Stimulated activated effector memory CD8-positive, alpha-beta T cell treated with anti-CD3 and anti-CD28 coated beads, Interleukin-12 subunit alpha, Interleukin-12 subunit beta, amount 100 ng/mL, for 72 hours (primary cell): ENCODE measurements around the gene BST1.

ENCODE experiments used
- ATAC-seq: fragments of 150-1000 bp; cut with Tn5 transposase; 2 replicates; pipeline ENCODE4 v1.10.0; 2021
- DNase-seq, 2 donors: peaks; one replicate each; pipeline ENCODE4 v3.0.0; 2021 to 2022; ENCODE audit warnings: low spot score in 2 of 2
- H3K27ac Mint-ChIP-seq: one replicate; pipeline ENCODE4 v1.8.0; 2022; ENCODE audit warnings: mild to moderate bottlenecking, mixed read lengths
- H3K36me3 Mint-ChIP-seq: one replicate; pipeline ENCODE4 v1.8.0; 2022; ENCODE audit warnings: mild to moderate bottlenecking, mixed read lengths
- H3K4me1 Mint-ChIP-seq: one replicate; pipeline ENCODE4 v1.8.0; 2022; ENCODE audit warnings: mixed read lengths
- H3K4me3 Mint-ChIP-seq: one replicate; pipeline ENCODE4 v1.8.0; 2022; ENCODE audit warnings: mild to moderate bottlenecking, mixed read lengths
- H3K9me3 Mint-ChIP-seq: one replicate; pipeline ENCODE4 v1.8.0; 2022; ENCODE audit warnings: mixed read lengths

Gene BST1

GRCh38 chr4:15670576-15670975, 32.3 kb upstream of the BST1 start:
- Mint-ChIP-seq H3K36me3 (peaks cover 7% of the 10 kb centered on the region), H3K4me3 (no peak overlapping the region), H3K4me1 (peaks cover 8% of the 10 kb centered on the region), H3K9me3 (no peaks in the 10 kb centered on the region), H3K27ac (no peak overlapping the region)
- DNase-seq (no peak), ATAC-seq (no peak)

GRCh38 chr4:15672101-15672500, 30.8 kb upstream of the BST1 start:
- no peak for DNase-seq
- no peaks in the 10 kb centered on the region for H3K4me1 Mint-ChIP-seq
- ATAC-seq: no peak
- no peak overlapping the region for H3K27ac Mint-ChIP-seq
- peaks cover 7% of the 10 kb centered on the region for H3K36me3 Mint-ChIP-seq
- no peak overlapping the region for H3K4me3 Mint-ChIP-seq
- H3K9me3 Mint-ChIP-seq: no peaks in the 10 kb centered on the region

DNA sequence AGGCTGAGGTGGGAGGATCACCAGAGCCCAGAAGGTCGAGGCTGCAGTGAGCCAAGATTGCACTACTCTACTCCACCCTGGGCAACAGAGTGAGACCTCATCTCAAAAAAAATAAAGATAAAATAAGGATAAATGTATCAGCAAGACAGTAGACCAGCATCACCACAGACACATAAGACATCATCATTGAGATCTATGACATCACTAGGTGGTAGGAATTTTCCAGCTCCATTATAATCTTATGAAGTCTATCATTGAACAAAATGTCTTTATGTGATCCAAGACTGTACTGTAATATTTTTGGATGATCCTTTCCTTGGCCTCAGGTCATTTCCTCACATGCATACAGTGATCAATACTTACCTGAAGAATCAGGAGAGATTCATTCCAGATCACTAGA, 29.5 kb upstream of the BST1 start:
- ATAC-seq (no peak), DNase-seq (no peak)
- Mint-ChIP-seq H3K27ac (no peak overlapping the region), H3K4me1 (no peaks in the 10 kb centered on the region), H3K36me3 (no peaks in the 10 kb centered on the region), H3K4me3 (no peak overlapping the region), H3K9me3 (no peaks in the 10 kb centered on the region)

DNA sequence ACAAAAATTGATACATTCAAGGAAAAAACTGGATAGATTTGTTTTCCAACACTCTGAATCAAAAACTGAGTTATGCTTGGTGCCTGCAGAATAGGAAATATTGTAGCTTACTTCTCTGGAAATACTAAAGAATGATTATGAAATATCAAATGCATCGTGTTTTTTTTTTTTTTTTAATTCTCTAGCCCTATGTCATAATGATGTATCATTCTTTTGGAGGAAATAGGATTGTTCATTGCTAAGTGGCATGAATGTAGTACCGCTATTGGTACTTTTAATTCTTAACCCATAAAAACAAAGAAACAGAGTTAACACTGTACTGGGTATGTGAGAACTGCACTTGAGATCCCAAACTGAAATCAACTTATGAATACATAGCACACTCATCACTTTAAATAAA, 28.8 kb upstream of the BST1 start:
- H3K4me3 Mint-ChIP-seq: no peak overlapping the region
- no peaks in the 10 kb centered on the region for H3K4me1 Mint-ChIP-seq
- no peaks in the 10 kb centered on the region for H3K36me3 Mint-ChIP-seq
- no peaks in the 10 kb centered on the region for H3K9me3 Mint-ChIP-seq
- no peak for ATAC-seq
- no peak for DNase-seq
- no peak overlapping the region for H3K27ac Mint-ChIP-seq

- Mint-ChIP-seq H3K4me1 (peaks cover 4% of the 10 kb centered on the region), H3K9me3 (no peaks in the 10 kb centered on the region), H3K36me3 (no peaks in the 10 kb centered on the region), H3K27ac (no peak overlapping the region), H3K4me3 (no peak overlapping the region)
- DNase-seq (no peak), ATAC-seq (no peak)
These were observed 27.9 kb upstream of the BST1 start for GRCh38 chr4:15674926-15675325.

- peaks cover 8% of the 10 kb centered on the region for H3K4me1 Mint-ChIP-seq
- ATAC-seq (no peak), DNase-seq (no peak)
- H3K4me3 Mint-ChIP-seq: no peak overlapping the region
- no peak overlapping the region for H3K27ac Mint-ChIP-seq
- no peaks in the 10 kb centered on the region for H3K9me3 Mint-ChIP-seq
- no peaks in the 10 kb centered on the region for H3K36me3 Mint-ChIP-seq
These were observed 27.5 kb upstream of the BST1 start for GRCh38 chr4:15675356-15675755.

GRCh38 chr4:15676039-15676438, 26.8 kb upstream of the BST1 start:
- H3K9me3 Mint-ChIP-seq: no peaks in the 10 kb centered on the region
- H3K4me3 Mint-ChIP-seq: no peak overlapping the region
- DNase-seq (no peak), ATAC-seq (no peak)
- H3K27ac Mint-ChIP-seq: no peak overlapping the region
- H3K4me1 Mint-ChIP-seq: peaks cover 8% of the 10 kb centered on the region
- peaks cover under 1% of the 10 kb centered on the region for H3K36me3 Mint-ChIP-seq

GRCh38 chr4:15676899-15677298, 26.0 kb upstream of the BST1 start:
- Mint-ChIP-seq H3K4me3 (no peak overlapping the region), H3K9me3 (no peaks in the 10 kb centered on the region), H3K27ac (no peak overlapping the region), H3K4me1 (peaks cover 8% of the 10 kb centered on the region), H3K36me3 (peaks cover 8% of the 10 kb centered on the region)
- no peak for ATAC-seq
- no peak for DNase-seq

DNA sequence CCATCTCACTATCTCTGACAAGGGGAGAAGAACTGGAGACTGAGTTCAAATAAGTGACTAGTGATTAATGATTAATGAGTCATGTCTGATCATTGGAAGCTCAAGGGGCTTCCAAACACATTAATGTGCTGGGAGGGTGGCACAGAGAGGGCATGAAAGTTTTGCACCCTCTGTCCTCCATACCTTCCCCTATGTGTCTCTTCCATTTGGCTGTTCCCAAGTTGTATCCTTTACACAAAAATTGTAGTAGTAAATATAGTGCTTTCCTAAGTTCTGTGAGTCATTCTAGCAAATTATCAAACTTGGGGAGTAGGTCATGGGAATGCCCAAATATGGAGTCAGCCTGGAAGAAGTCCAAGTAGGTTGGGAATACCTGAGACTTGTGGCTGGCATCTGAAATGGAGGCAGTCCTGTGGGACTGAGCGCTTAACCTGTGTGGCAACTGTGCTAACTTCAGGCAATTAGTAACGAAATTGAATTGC, 25.3 kb upstream of the BST1 start:
- no peaks in the 10 kb centered on the region for H3K9me3 Mint-ChIP-seq
- H3K27ac Mint-ChIP-seq: no peak overlapping the region
- H3K36me3 Mint-ChIP-seq: peaks cover 8% of the 10 kb centered on the region
- H3K4me3 Mint-ChIP-seq: no peak overlapping the region
- peaks cover 12% of the 10 kb centered on the region for H3K4me1 Mint-ChIP-seq
- no peak for ATAC-seq
- DNase-seq: no peak

DNA sequence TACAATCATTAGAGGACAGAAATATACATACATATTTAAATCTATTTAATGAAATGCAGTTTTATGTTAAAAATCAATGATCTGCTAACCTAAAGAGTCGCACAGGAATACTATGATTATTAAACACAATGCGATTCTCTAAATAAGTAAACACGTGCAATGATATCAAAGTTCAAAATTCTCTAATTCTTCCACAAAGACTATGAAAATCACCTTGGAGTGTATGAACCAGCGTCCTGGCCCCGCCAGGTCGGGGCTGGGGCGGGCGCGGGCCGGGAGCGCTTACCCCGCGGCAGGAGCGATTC, 21.8 kb upstream of the BST1 start:
- no peak for ATAC-seq
- H3K36me3 Mint-ChIP-seq: peaks cover 8% of the 10 kb centered on the region
- H3K27ac Mint-ChIP-seq: peak overlapping the region; percentile 100
- H3K9me3 Mint-ChIP-seq: no peaks in the 10 kb centered on the region
- DNase-seq: no peak
- H3K4me1 Mint-ChIP-seq: peaks cover 22% of the 10 kb centered on the region
- peak overlapping the region; percentile 100 for H3K4me3 Mint-ChIP-seq

DNA sequence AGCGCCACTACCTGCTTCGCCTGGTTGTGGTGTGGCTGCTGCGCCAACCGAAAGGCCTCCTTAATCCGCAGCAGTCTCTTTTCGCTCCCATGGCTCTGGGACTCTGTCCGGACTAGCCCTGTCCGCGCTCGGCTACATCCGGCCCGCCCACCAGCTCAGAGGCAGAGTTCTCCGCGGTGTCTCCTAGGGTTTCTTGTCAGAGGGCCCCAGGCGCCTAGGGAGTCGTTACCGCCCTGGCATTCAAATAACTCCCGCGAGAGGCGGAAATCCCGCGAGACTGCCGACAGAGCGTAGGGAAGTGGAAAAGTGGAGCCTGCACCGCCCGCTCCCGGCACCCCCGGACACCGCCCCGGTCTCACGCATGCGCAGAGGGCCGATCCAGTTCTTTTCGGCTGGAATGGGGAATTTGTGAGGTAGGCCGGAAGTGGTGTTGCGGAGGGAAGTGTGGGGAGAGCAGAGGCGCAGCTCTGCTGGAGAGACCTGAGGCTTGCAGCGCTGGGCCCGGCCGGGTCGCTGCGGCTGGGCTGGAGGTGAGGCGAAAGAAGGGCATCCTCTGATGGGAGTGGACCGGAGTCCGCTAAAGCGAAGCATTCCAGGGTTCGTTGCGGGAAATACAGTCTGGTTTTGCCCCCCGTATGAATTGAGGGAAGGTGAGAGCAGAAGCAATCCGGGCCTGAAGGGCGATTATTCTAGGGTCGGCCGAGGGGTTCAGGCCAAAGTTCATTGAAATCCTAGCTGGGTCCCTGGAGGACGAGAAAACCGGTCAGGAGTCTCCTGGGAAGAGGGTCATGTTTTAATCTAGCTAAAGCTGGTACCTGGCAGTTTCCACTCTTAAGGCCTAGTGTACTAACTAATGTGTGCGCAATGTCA, 21.3 kb upstream of the BST1 start, which contains the start of gene FAM200B:
TSS of gene FAM200B (plus strand) at position 456 of the 870 bp plus-strand sequence. CDS start 5,151 bp downstream, outside the sequence.
- Mint-ChIP-seq H3K9me3 (no peaks in the 10 kb centered on the region), H3K4me3 (peak within 1 kb of the TSS; percentile 100), H3K27ac (peak within 1 kb of the TSS; percentile 100), H3K36me3 (peaks cover 14% of the 10 kb centered on the region), H3K4me1 (peaks cover 22% of the 10 kb centered on the region)
- peak; percentile 100 for DNase-seq
- ATAC-seq: peak; percentile 98

DNA sequence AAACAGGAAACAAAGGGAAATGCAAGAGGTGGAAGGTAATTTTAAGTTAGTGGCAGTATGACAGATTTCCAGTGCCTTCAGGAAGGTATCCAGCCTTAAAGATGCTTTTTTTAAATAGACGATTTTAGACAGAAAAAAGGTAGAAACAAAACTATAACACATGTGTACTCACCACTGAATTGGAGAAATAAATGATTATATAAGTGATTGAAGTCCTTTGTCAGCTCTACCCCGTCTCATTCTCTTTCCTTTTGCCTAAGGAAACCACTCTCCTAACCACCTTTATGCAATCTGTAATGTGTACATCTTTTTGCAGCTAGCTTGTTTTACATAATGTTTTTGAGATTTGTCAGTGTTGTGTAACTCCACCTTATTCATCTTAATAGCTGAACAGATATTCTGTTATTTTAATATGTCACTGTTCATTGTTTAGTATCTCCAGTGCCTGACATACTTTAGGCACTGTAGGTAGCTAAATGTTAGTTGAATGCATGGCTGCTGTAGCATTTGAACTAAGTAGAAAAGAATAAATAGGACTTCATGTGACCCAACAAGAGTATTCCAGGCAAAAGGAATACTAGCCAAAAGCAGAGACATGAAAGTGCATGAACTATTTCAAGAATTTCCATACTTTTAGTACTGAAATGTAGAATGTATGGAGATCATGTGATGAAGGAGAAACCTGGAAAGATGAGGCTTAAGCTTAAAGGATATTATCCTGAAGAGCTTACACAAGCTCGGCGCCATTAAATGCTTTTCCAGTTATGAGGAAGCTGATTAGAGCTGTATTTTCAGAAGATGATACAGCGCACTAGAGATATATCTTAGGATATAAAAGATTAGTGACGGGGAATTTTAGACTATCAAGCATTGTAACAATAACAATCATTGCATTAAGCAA, 20.4 kb upstream of the BST1 start:
- peak overlapping the region; percentile 100 for H3K27ac Mint-ChIP-seq
- H3K36me3 Mint-ChIP-seq: peaks cover 22% of the 10 kb centered on the region
- H3K4me3 Mint-ChIP-seq: peak overlapping the region; percentile 100
- no peaks in the 10 kb centered on the region for H3K9me3 Mint-ChIP-seq
- DNase-seq (no peak), ATAC-seq (no peak)
- H3K4me1 Mint-ChIP-seq: peaks cover 22% of the 10 kb centered on the region

DNA sequence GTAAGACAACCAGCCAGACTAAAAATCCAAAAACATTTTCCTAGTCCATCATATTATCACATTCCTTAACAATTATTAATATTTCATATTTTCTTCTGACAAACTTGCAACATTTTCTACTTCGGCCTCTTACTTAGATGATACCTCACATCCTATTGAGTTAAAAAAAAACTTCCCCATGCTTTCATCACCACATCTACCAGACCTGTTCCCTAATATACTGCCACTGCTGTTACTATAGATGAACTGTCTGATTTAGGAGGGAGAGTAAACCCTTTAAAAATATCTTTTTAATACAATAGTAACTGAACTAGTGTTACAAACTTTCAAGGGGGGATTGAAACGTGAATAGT, 19.7 kb upstream of the BST1 start:
- peaks cover 29% of the 10 kb centered on the region for H3K36me3 Mint-ChIP-seq
- H3K4me1 Mint-ChIP-seq: peaks cover 22% of the 10 kb centered on the region
- ATAC-seq (no peak), DNase-seq (no peak)
- no peak overlapping the region for H3K4me3 Mint-ChIP-seq
- H3K9me3 Mint-ChIP-seq: no peaks in the 10 kb centered on the region
- H3K27ac Mint-ChIP-seq: no peak overlapping the region

DNA sequence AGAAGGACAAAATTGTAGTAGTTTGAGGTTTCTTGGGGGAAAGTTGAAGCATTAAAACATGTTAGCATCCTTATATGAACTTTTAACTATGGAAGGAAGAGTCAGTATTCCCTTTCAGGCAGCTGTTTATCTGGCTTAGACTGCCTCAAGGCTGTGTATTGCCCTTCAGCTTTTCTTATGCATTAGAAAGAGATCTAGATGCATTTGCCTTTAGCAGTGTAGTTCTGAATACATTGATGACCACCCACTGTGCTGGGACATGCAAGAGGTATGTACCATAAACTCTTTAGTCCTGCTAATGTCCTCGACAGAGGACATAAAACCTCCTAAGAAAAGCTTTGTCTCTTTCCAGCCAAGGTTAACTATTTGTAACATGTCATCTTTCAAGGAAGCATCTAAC, 18.4 kb upstream of the BST1 start:
- Mint-ChIP-seq H3K4me3 (no peak overlapping the region), H3K36me3 (peaks cover 31% of the 10 kb centered on the region), H3K9me3 (no peaks in the 10 kb centered on the region), H3K4me1 (peaks cover 22% of the 10 kb centered on the region), H3K27ac (no peak overlapping the region)
- DNase-seq: no peak
- ATAC-seq: no peak

DNA sequence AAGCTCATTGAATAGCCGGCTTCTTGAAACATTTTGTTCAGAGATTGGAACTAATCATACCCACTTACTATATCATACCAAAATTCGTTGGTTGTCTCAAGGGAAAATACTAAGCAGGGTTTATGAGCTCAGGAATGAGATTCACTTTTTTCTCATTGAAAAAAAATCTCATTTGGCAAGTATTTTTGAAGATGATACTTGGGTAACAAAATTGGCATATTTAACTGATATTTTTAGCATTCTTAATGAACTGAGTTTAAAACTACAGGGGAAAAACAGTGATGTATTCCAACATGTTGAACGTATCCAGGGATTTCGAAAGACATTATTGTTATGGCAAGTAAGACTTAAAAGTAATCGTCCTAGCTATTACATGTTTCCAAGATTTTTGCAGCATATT, 14.8 kb upstream of the BST1 start:
- DNase-seq (no peak), ATAC-seq (no peak)
- H3K4me1 Mint-ChIP-seq: peaks cover 6% of the 10 kb centered on the region
- H3K27ac Mint-ChIP-seq: no peak overlapping the region
- no peak overlapping the region for H3K4me3 Mint-ChIP-seq
- no peaks in the 10 kb centered on the region for H3K9me3 Mint-ChIP-seq
- H3K36me3 Mint-ChIP-seq: peaks cover 22% of the 10 kb centered on the region

GRCh38 chr4:15689540-15689939, 13.3 kb upstream of the BST1 start:
- Mint-ChIP-seq H3K9me3 (no peaks in the 10 kb centered on the region), H3K36me3 (peaks cover 22% of the 10 kb centered on the region), H3K4me3 (no peak overlapping the region), H3K4me1 (peaks cover 6% of the 10 kb centered on the region), H3K27ac (no peak overlapping the region)
- ATAC-seq: no peak
- no peak for DNase-seq
